ENCODE results near the gene DDX42. TPM values are rescaled to one million over a fixed set of nuclear protein-coding genes. Genes with fewer than 3 reads are reported as not detected.

DDX42 gene
- total RNA-seq, 2 donors from 2014 or later: 39.9 to 41.0 TPM

- Histone ChIP-seq H3K36me3 (peaks cover 23% of the 10 kb centered on the region), H3K4me1 (peaks cover 0 to 48% of the 10 kb centered on the region in 2 donors), H3K27me3 (no peaks in the 10 kb centered on the region), H3K27ac (peak overlapping the region; percentile 20 to 53), H3K9me3 (no peaks in the 10 kb centered on the region), H3K4me3 (no peak overlapping the region)
- no peak for DNase-seq (ENCODE audit: low spot score)
- no peak for TF ChIP-seq CTCF (IDR thresholded peaks at IDR 0.05)
Observed at GRCh38 chr17:63768433-63768832, 5.5 kb upstream of the DDX42 start.

- Histone ChIP-seq H3K27me3 (no peaks in the 10 kb centered on the region), H3K4me1 (peaks cover 0 to 52% of the 10 kb centered on the region in 2 donors), H3K4me3 (peak overlapping the region; percentile 79 to 88), H3K9me3 (no peaks in the 10 kb centered on the region), H3K36me3 (no peaks in the 10 kb centered on the region), H3K27ac (peak overlapping the region; percentile 98)
- no peak for DNase-seq (ENCODE audit: low spot score)
- no peak for TF ChIP-seq CTCF (IDR thresholded peaks at IDR 0.05)
Observed at GRCh38 chr17:63772801-63773271, 1.1 kb upstream of the DDX42 start.

- H3K9me3 ChIP-seq: no peaks in the 10 kb centered on the region
- no peaks in the 10 kb centered on the region for H3K27me3 ChIP-seq
- peak within 1 kb of the TSS; percentile 88 to 98 for H3K4me3 ChIP-seq
- peaks cover 3% of the 10 kb centered on the region for H3K36me3 ChIP-seq
- TF ChIP-seq CTCF (IDR thresholded peaks at IDR 0.05): no peak
- peaks cover 0 to 45% of the 10 kb centered on the region in 2 donors for H3K4me1 ChIP-seq
- peak; percentile 99 for DNase-seq (ENCODE audit: low spot score)
- H3K27ac ChIP-seq: peak within 1 kb of the TSS; percentile 98
Observed at GRCh38 chr17:63773272-63774140, 464 bp upstream of the DDX42 start, which contains the start of gene CCDC47. TSS of gene CCDC47 (minus strand) at chr17:63773597. CDS start at chr17:63766175, 7,422 bp downstream.

- H3K9me3 ChIP-seq: no peaks in the 10 kb centered on the region
- peak overlapping the region; percentile 88 to 98 for H3K4me3 ChIP-seq
- peaks cover 0 to 38% of the 10 kb centered on the region in 2 donors for H3K4me1 ChIP-seq
- H3K36me3 ChIP-seq: peaks cover 7% of the 10 kb centered on the region
- TF ChIP-seq CTCF (IDR thresholded peaks at IDR 0.05): no peak
- H3K27me3 ChIP-seq: no peaks in the 10 kb centered on the region
- no peak for DNase-seq (ENCODE audit: low spot score)
- H3K27ac ChIP-seq: peak overlapping the region; percentile 98
Observed at GRCh38 chr17:63774969-63775265, 947 bp downstream of the DDX42 start.

GRCh38 chr17:63775420-63775819, 1.4 kb downstream of the DDX42 start:
- no peak for DNase-seq (ENCODE audit: low spot score)
- TF ChIP-seq CTCF (IDR thresholded peaks at IDR 0.05): no peak
- Histone ChIP-seq H3K4me1 (peaks cover 0 to 40% of the 10 kb centered on the region in 2 donors), H3K27me3 (no peaks in the 10 kb centered on the region), H3K4me3 (peak overlapping the region; percentile 88 to 98), H3K9me3 (no peaks in the 10 kb centered on the region), H3K36me3 (peaks cover 8% of the 10 kb centered on the region), H3K27ac (peak overlapping the region; percentile 98)

All from right atrium auricular region (tissue), 2 donors.